GM19467 (cell line): ENCODE data around the gene DUSP3.
"Not testable (repeated sequence)": the region's sequence is repeated elsewhere in the genome, so short reads cannot be mapped to it uniquely, and the experiment has no call there.

ENCODE experiments used
- ATAC-seq: cut with Tn5 transposase; IDR thresholded peaks from one replicate; pipeline ENCODE4 v1.9.1; 2021; ENCODE audit warnings: mild to moderate bottlenecking, moderate library complexity; ENCODE audit not compliant: unreplicated experiment

DUSP3 gene

DNA sequence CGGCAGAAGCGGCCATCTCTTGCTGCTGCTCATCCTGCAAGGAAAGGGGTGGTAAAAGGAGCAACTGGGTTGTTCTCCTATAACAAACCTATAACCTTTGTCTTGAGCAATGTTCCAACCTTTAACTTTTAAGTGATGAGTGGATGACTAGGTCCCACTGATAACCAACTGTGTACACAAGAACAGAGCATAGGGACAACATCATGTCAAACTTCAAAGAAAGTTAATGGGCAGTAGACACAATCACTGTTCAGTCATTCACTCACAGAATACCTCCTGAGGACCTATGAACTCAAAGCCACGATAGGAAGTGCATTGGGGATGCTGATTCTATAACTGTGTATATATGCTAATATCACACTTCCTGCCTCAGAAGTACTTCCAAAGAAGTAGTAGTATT is 23.1 kb upstream of the DUSP3 start:
- ATAC-seq, result no peak

DNA sequence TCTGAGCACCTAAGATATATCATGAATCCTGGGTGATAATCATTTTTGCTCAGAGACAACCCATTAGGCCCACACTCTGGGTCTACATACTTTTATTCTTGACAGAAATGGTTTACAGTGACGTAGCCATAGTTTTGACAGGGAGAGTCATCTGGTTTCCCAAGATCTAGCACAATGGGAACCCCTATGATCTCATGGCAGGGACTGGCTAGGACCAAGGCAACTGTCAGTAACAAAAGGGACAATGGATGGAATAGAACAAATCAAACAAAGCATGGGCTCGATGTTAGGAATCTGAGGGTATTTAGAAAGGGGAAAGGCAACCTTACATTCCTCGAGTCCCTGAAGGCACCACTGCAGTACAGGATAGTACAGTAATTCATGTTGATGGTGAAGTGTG is 22.0 kb upstream of the DUSP3 start:
- ATAC-seq, result no peak

DNA sequence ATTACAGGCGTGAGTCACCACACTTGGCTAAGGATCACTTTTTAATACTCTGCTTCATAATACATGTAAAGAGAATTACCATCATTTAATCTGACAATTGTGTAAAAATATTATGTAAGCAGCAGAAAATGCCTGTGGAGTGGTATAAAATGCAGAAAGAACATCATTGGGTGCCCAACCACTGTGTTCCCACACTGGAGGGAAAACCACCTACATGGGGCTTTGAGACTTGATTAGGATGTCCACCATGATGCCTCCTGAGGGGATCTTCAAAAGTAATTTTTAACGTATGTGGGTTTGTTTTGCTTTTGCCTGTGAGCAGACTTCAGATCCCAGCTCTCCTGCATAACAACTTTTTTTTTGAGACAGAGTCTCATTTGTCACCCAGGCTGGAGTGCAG is 20.3 kb upstream of the DUSP3 start:
- no peak for ATAC-seq

DNA sequence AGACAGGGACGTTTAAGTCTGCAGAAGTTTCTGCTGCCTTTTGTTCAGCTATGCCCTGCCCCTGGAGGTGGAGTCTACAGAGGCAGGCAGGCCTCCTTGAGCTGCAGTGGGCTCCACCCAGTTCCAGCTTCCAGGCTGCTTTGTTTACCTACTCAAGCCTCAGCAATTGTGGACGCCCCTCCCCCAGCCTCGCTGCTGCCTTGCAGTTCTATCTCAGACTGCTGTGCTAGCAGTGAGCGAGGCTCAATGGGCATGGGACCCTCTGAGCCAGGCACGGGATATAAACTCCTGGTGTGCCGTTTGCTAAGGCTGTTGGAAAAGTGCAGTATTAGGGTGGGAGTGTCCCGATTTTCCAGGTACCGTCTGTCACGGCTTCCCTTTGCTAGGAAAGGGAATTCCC is 19.2 kb upstream of the DUSP3 start:
- not testable (repeated sequence) for ATAC-seq

DNA sequence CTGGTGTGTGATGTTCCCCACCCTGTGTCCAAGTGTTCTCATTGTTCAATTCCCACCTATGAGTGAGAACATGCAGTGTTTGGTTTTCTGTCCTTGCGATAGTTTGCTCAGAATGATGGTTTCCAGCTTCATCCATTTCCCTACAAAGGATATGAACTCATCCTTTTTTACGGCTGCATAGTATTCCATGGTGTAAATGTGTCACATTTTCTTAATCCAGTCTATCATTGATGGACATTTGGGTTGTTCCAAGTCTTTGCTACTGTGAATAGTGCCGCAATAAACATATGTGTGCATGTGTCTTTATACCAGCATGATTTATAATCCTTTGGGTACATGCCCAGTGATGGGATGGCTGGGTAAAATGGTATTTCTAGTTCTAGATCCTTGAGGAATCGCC is 13.9 kb upstream of the DUSP3 start:
- ATAC-seq, result not testable (repeated sequence)

DNA sequence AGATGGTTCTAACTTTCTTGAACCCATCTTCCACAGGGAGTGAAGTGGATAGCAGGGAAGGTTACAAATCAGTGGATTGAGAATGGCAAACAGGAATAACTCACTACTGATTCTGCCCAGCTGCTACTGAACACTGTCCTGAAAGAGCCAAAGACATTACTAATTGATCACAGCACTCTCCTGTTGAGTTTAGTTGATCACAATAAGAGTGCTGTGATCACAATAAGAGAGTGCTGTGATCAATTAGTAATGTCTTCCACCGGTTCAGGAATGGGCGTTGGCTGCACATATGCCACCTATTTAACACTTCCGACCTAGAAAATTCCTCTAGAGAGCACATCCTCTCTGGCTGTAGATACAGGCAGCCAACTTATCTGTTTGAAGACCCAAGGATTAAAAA is 12.8 kb upstream of the DUSP3 start:
- no peak for ATAC-seq

DNA sequence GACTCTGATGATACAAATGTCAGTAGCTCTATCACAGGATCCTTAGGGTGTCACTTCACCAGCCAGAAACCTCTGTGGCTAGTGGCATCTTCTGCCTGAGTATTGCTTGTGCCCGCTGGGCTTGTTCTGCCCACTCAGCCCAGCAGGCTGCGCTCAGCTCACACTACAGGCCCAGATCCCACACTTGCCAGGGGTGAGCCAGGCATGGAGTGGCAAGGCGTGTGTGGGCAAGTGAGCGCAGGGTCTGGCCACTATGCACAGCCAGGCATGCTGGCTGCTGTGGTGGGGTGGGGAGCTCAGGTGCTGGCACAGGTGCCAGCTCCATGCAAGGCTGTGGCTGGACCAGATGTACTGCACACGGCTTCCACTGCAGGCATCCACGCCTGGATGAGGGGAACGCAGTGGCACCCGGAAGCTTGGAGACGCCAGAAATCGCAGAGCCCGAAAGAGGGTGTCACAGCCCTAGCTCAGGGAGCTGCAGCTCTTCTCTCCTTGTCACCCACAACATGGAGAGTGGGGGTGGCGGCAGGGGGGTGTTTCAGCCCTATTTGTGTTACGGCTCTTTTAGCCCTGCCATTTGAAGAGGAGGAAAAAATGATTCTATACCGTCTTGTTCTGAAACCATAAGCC is 11.6 kb upstream of the DUSP3 start:
- ATAC-seq, result no peak

DNA sequence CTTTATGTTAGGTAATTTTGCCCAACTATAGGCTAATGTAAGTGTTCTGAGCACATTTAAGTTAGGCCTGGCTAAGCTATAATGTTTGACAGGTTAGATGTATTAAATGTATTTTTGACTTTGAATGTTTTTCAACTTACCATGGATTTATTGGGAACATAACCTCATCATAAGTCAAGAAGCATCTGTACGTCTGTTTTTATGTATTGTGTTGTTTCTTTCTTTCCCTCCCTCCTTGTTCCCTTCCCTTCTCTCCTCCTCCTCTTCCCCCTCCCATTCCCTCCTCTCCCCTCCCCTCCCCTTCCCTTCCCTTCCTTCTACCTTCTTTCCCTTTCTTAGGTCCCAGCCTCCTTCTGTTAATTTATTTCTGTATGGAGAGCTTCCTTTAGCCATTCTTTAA is 10.7 kb upstream of the DUSP3 start:
- ATAC-seq, result no peak

DNA sequence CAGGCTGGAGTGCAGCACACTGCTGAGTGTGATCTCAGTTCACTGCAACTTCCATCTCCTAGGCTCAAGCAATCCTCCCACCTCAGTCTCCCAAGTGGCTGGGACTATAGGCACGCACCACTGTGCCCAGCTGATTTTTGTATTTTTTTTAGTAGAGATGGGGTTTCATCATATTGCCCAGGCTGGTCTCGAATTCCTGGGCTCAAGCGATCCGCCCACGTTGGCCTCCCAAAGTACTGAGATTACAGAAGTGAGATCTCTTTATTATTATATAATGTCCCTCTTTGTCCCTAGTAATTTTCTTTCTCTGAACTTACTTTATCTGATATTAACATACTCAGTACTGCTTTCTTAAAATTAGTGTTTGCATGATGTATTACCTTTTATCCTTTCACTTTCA is 9.8 kb upstream of the DUSP3 start:
- no peak for ATAC-seq

DNA sequence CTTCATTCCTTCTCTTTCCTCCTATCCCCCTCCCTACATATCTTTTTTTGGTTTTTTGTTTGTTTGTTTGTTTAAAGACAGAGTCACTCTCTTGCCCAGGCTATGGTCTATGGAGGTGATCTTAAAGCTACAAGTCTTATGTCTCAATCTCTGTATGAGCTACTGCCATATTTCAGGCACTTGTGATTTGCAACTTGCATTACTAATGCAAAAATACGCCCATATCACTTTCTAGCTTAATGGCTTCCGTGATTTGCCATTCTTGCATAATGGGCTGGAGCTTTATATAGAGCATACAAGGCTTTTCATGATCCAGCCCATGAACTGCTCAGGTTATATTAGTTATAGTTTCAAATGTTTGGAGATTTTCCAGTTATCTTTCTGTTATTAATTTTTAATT is 9.0 kb upstream of the DUSP3 start:
- ATAC-seq, result no peak

DNA sequence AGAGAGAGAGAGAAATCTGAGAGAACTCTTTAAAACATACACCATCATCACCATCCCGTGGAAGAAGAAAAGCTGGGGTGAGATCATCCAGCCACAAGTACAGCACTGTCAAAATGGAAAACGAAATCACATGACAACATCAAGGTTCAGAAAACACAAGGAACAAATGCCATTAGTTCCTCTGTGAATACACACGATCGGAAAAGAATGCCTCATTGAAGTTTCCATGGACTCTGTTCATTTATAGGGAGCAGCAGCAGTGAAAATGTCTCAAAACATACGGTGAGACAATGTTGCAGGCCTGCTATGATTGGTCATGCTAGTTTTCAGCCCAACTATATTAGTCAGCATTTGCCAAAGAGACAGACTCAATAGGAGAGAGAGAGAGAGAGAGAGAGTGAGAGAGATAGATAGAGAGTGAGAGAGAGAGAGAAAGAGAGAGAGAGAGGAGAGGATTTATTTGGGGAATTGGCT is 5.9 kb upstream of the DUSP3 start:
- no peak for ATAC-seq

DNA sequence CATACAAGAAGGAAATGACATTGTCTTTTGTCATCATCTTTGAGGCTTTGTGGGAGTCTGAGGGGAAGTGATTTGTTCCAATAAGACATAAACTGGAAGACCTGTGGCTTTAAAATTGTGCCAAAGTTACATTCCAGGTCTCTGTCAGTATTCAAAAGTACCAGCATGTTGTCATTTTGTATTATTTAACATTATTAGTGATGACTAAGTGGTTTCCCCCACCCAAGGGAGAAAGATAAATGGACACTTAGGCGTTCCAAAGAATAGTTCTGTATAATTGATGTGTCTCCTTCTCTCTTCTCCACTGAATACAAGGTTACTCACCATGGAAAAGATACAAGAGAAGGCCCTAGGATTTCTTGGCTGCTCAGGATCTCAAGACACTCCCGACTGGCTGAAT is 5.3 kb upstream of the DUSP3 start:
- ATAC-seq, result no peak

DNA sequence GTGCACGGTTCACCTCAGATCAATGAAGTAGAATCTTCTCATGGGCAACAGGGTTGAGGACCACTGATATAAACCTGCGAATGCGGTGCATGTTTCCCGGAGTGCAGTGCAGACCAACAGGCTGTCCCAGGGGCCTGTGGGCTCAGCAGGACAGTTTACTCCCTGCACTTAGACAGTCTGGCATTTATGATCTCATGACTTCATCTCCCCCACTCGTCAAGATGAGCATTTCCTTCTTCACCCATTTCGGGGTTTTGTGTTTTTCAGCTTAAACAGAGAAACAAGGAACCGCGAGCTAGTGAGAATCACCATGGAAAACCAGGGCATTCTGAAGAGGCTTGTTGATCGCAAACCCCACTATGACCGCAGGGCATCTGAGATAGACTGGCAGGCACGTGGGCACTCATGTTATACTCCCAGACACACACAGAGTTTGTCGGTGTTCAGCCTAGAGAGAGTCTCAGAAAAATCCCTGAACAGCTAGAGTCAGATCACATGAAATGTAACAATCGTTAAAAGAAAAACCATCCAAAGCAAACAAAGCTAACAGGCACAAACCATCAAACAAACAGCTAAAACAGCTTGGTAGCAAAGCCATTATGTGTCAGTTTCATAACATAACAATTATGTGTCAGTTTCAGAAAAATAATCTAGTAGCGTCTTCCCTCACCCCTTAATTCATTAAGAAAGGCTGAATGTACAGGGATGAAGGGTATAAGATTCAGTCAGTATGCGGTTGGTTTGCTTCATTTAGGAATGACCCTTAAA is 4.3 kb upstream of the DUSP3 start:
- no peak for ATAC-seq

DNA sequence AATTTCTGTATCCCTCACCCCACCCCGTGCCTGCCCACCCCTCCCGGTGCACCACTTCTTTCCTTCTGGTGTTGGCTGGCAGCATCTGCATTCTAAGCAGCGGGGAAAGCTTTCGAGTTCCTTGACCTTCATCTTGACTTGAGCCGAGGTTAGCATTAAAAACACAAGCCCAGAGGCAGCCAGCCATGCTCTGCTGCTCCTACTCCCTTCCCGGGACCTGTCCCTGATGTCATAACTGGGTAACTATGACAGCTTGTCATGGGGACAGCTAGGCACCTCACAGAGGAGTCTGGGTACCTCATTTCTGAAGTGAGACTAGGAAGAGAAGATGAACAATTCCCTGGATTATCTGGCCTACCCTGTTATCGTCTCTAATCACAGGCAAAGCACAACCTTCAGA is 1.4 kb upstream of the DUSP3 start, which contains the start of gene CFAP97D1:
Gene CFAP97D1 (plus strand): TSS at position 301 of the 400 bp plus-strand sequence. CDS start 28 bp downstream, at position 329.
- ATAC-seq, result no peak

DNA sequence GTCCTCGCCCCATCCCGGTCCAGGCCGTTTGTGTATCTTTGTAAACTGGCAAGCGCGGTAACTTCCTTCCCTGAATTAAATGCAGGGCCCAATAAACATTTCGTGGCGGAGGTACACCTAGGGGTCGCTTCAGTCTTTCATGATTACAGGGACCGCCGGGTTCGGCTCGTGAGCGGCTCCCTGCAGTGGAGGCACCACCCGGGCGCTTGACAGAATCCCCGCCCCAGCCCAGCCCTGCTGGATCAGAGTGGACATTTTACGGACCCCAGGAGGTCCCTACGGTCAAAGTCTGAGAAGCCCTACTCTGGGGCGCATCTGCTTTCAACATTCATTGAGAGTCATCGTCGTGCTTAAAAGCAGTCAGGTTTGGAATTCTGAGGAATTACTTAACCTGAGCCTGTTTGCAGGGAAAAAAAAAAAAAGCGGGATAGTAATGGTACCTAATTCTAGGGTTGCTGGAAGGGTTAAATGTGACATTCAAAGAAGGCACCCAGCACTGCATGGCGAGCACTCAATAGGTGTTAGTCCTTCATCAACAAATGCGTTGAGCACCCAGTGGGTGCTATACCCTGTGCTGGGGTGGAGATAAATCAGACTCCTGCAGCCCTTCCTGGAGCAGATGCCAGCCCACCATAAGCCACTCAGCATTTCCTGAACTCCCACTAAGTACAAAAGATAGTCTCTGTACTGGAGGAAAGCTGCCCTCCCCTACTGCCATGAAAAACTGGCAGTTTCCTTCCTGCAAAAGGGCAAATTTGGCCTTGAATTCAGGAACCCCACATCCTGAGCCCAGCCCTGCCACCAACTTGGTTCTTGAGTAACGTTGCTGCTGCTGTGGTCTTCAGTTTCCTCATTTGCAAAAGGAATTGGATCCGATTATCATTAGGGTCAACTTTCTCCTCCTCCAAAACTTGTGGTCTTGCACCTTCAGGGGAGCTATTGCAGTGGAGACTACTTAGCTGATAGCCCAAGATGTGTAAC is 658 bp upstream of the DUSP3 start:
- no peak for ATAC-seq

DNA sequence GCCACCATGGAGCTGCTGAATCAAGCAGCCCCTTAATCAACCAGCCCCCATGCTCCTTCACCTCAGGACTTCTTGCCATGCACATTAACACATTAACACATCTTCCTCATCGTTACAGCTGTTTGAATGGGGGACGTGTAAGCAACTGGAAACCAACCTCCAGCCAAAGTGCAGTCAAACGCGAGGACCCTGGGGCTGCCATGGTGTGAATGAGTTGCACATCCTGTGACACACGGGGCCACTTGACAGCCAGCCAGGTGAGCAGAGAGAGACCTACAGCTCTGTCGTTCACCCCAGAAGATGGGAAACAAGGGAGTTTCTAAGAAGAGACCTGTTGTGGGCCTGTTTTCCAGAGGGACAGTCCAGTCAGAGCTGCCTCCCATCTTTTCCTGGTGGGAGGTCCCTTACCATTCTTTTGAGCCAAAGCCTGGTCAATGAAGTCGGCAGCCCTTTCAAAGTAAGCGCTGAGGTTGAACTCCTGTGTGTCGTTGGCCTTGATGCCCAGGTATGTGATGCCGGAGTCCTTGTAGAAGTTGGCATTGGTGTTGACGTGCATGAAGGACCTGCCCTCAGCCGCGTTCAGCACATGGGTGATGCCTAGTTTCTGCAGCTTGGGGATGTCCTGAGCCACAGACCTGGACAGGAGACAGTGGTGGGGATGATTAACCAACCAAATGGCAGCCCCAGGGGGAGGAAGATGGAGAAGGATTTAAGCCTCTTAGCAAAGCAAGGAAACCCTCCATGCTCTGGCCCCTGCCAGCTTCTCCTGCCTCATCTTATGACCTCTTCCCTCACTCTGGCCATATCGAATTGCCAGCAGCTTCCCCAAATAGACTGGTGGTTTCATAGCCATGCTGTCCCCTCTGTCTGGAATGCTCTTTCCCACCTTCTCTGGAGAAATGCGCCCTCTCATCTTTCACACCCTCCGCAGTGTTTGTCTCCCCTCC is 4.2 kb downstream of the DUSP3 start:
- ATAC-seq, result no peak

DNA sequence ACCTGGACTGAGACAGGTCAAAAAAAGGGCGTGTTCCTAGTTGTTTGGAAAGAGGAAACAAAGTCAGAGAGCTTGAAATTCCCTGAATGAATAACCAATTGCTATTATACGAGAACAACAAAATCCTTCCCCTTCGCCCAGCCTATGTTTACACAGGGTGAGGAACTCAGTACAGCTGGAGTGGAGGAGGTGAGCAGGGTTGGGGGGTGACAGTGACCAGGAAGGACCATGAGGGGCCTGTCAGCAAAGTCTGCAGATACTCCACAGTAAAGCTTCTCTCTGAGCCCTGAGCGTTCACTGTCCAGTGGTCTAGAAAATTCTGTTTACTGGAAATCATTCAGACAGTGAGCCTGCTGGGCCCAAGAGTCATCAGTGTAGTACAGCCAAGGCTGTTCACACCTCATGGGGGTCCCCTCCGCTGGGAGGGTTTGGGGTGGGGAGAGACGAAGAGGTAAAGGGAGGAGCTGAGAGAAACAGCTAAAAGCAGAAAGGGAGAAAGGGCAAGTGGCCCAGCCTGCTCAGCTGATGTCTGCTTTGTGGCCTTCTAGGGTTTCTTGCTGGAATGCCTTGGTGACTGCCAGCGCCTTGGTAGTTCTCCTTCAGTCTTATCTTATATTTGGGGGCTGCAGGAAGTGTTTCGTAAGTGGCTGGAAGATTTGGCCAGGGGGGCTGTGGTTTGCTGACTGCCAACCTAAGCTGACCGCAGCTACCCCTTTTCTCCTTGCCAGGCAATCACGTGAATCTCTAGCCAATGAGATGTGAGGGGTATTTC is 5.7 kb downstream of the DUSP3 start:
- no peak for ATAC-seq

DNA sequence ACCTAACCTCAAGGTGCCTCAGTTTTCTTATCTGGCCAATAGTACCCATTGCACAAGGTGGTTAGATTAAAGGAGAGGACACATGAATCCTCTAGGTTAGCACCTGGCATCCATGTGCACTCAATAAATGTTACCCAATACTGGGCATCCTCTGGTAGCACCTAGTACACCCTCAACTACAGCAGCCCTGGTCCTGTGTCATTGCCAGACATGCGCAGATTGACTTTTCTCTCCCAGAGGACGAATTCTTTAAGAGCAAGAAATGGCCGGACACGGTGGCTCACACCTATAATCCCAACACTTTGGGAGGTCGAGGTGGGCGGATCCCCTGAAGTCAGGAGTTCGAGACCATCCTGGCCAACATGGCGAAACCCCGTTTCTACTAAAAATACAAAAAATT is 7.3 kb downstream of the DUSP3 start:
- no peak for ATAC-seq

DNA sequence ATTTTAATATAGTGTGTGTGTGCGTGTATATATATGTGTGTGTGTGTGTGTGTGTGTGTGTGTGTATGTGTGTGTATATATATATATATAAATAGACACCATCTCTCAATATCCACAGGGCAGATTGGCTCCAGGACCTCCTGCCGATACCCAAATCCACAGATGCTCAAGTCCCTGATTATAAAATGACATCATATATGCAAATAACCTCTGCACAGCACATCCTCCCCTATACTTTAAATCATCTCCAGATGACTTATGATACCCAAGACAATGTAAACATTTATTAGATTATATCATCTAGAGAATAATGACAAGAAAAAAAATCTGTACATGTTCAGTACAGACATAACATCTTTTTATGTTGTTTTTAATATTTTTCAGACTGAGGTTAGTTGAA is 7.8 kb downstream of the DUSP3 start:
- ATAC-seq, result no peak

DNA sequence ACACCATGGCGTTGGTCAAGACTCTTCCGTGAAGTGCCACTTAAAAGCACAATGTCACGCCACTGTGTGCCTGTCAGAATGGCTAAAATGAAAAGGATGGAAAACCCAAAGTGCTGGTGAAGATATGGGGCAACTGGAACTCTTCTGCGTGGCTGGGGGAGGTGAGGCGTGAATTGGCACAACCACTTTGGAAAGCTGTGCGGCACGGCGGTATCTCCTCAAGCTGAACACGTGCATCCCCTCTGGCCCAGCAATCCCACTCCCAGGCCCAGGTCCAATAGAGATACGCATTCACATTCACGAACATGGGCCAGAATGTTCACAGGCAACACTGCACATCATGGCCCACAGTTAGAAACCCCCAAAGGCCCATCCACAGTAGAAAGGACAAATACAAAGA is 8.9 kb downstream of the DUSP3 start:
- ATAC-seq, result no peak
